A549 (cell line): ENCODE results near the gene IRAK3. TPM values are rescaled to one million over a fixed set of nuclear protein-coding genes. Genes with fewer than 3 reads are reported as not detected.

Source experiments
- ATAC-seq, 2 experiments: fragments of 200-7000 bp in 1 of 2; fragments of >200 bp in 1 of 2; cut with Nextera tagmentation in 1 of 2; cut with Tn5 transposase in 1 of 2; 3 replicates each; pipeline versions ENCODE4 v1.8.0 to v1.9.1; 2018 to 2020; ENCODE audit warnings: mild to moderate bottlenecking in 1 of 2, moderate library complexity in 1 of 2
- CTCF ChIA-PET: fragments of 300-600 bp; sonication (Branson Sonifier 250); formaldehyde crosslinking; extraction: SDS; loops from one replicate; lab custom pipeline; 2021; ENCODE audit warnings: antibody characterized with exemption, inconsistent platforms; lab: Yijun Ruan, JAX
- POLR2A ChIA-PET: fragments of 350-600 bp; formaldehyde crosslinking; extraction: SDS; loops from one replicate; lab custom pipeline; 2021; ENCODE audit warnings: antibody characterized with exemption, inconsistent platforms; lab: Yijun Ruan, JAX
- DNase-seq, 2 experiments: peaks; one replicate each; pipeline versions ENCODE4 v3.0.0 to v3.0.0-alpha.2; 2011 to 2016; ENCODE audit warnings: low read depth in 1 of 2, low spot score in 1 of 2
- FAIRE-seq: peaks from 2 replicates; lab custom pipeline; 2011; peaks lifted over from hg19 to GRCh38; lab: Jason Lieb, UNC
- H3K27ac ChIP-seq, 2 experiments: fragments of >200 bp; sonication (Bioruptor Twin); formaldehyde crosslinking; 3 replicates each; pipeline ENCODE4 v1.5.1; 2016 to 2017
- H3K4me1 ChIP-seq: fragments of >200 bp; sonication (Bioruptor Twin); formaldehyde crosslinking; 3 replicates; pipeline ENCODE4 v1.6.1; 2016
- H3K4me2 ChIP-seq: fragments of >200 bp; sonication (Bioruptor Twin); formaldehyde crosslinking; 3 replicates; pipeline ENCODE4 v1.6.1; 2016
- H3K4me3 ChIP-seq: fragments of >200 bp; sonication (Bioruptor Twin); formaldehyde crosslinking; 3 replicates; pipeline ENCODE4 v1.5.1; 2016
- H3K9me3 ChIP-seq: fragments of >200 bp; sonication (Bioruptor Twin); formaldehyde crosslinking; 3 replicates; pipeline ENCODE4 v1.6.1; 2016
- CBX2 ChIP-seq: fragments of 200-600 bp; sonication (generic); IDR thresholded peaks from 2 replicates; pipeline ENCODE4 v1.6.1; 2016; ENCODE audit warnings: low read depth, mild to moderate bottlenecking, borderline replicate concordance
- CBX8 ChIP-seq: fragments of 200-600 bp; sonication (generic); IDR thresholded peaks from 2 replicates; pipeline ENCODE4 v1.6.1; 2016
- E2F6 ChIP-seq: IDR thresholded peaks from 2 replicates; pipeline ENCODE4 v1.6.1; 2012; ENCODE audit warnings: low read depth, borderline replicate concordance
- GATA3 ChIP-seq: IDR thresholded peaks from 2 replicates; pipeline ENCODE4 v1.6.1; 2012; ENCODE audit warnings: borderline replicate concordance
- HEYL ChIP-seq: fragments of 250-450 bp; sonication (Bioruptor Pico); IDR thresholded peaks from 2 replicates; pipeline ENCODE4 v1.8.0; 2021; ENCODE audit warnings: mild to moderate bottlenecking, moderate library complexity
- KDM5A ChIP-seq: fragments of 200-600 bp; sonication (generic); IDR thresholded peaks from 2 replicates; pipeline ENCODE4 v1.6.1; 2016; ENCODE audit warnings: antibody characterized with exemption, mild to moderate bottlenecking
- MAX ChIP-seq: IDR thresholded peaks from 2 replicates; pipeline ENCODE4 v1.6.1; 2012
- MAZ ChIP-seq: fragments of 150-350 bp; IDR thresholded peaks from 2 replicates; pipeline ENCODE4 v1.6.1; 2014; ENCODE audit warnings: antibody characterized with exemption, low read depth, low read length, borderline replicate concordance
- POLR2AphosphoS2 ChIP-seq: conservative IDR thresholded peaks from 2 replicates; pipeline ENCODE4 v1.6.1; 2012; ENCODE audit warnings: low read length, improper control_type of control experiment, inconsistent platforms
- RAD21 ChIP-seq, 2 experiments: fragments of >200 bp in 1 of 2; sonication (Bioruptor Twin) in 1 of 2; formaldehyde crosslinking in 1 of 2; IDR thresholded peaks in 1 of 2; conservative IDR thresholded peaks in 1 of 2; 2 replicates in 1 of 2; 3 replicates in 1 of 2; pipeline ENCODE4 v1.6.1; 2012 to 2018; ENCODE audit warnings: inconsistent platforms in 1 of 2
- RARB ChIP-seq: fragments of 250-450 bp; sonication (Bioruptor Pico); IDR thresholded peaks from 2 replicates; pipeline ENCODE4 v1.8.0; 2021; ENCODE audit warnings: mild to moderate bottlenecking, moderate library complexity
- REST ChIP-seq: fragments of 200-600 bp; sonication (generic); IDR thresholded peaks from 2 replicates; pipeline ENCODE4 v1.6.1; 2016; ENCODE audit warnings: antibody characterized with exemption, mild to moderate bottlenecking, moderate library complexity
- RFX5 ChIP-seq: fragments of 450-650 bp; IDR thresholded peaks from 2 replicates; pipeline ENCODE4 v1.7.1; 2014; ENCODE audit warnings: antibody characterized with exemption, mild to moderate bottlenecking, moderate library complexity
- SMC3 ChIP-seq: fragments of >200 bp; sonication (Bioruptor Twin); formaldehyde crosslinking; IDR thresholded peaks from 3 replicates; pipeline ENCODE4 v1.6.1; 2018; ENCODE audit warnings: inconsistent platforms
- TFCP2L1 ChIP-seq: fragments of 250-450 bp; sonication (Bioruptor Pico); IDR thresholded peaks from 2 replicates; pipeline ENCODE4 v1.5.0; 2021; ENCODE audit warnings: mild to moderate bottlenecking
- TP53 ChIP-seq: fragments of 250-450 bp; sonication (Bioruptor Pico); IDR thresholded peaks from 2 replicates; pipeline ENCODE4 v1.5.0; 2021; ENCODE audit warnings: mild to moderate bottlenecking, moderate library complexity
- ZC3H11A ChIP-seq: fragments of 450-650 bp; IDR thresholded peaks from 2 replicates; pipeline ENCODE4 v1.6.1; 2014; ENCODE audit warnings: antibody characterized with exemption, mild to moderate bottlenecking
- ZSCAN20 ChIP-seq: fragments of 250-450 bp; sonication (Bioruptor Pico); IDR thresholded peaks from 2 replicates; pipeline ENCODE4 v1.8.0; 2022; ENCODE audit warnings: mild to moderate bottlenecking, moderate library complexity
- WGBS: methylation state at CpG from one replicate; pipeline ENCODE4 v1.1.6; 2017; ENCODE audit errors: missing lambda C conversion rate; 5-methylcytosine and 5-hydroxymethylcytosine counted together
- polyA plus RNA-seq, 4 experiments: library from polyadenylated mRNA; depleted of rRNA in 3 of 4; stranded (reverse); fragments of >200 nt; fragmentation: RNase III in 1 of 4; extraction: RNeasy Plus Mini Kit Qiagen cat#74134 plus additional on column Dnase treatment in 1 of 4; gene quantifications; 2 replicates in 3 of 4; 3 replicates in 1 of 4; pipeline ENCODE4 v1.2.3, GENCODE V29; 2011 to 2017

The IRAK3 gene
- polyA plus RNA-seq, 2 of the 4 experiments (the other 2 are of a cell fraction) = 0.06 to 0.25 TPM

- Histone ChIP-seq H3K4me3 (no peak overlapping the region), H3K4me1 (no peaks in the 10 kb centered on the region), H3K27ac (no peak overlapping the region), H3K9me3 (no peaks in the 10 kb centered on the region), H3K4me2 (no peak overlapping the region)
- ChIA-PET CTCF (no interaction called here), POLR2A (no interaction called here)
- no peak for FAIRE-seq
- TF ChIP-seq CBX2 (no peak), SMC3 (no peak), E2F6 (no peak), RARB (no peak), CBX8 (no peak), TFCP2L1 (CRISPR knock-in tag) (no peak), RAD21 (conservative IDR thresholded peaks at IDR 0.05 in 1 of 2, IDR thresholded peaks at IDR 0.05 in 1 of 2) (no peak), ZC3H11A (no peak), REST (no peak)
- DNase-seq = no peak
- ATAC-seq = no peak
These were observed 66.7 kb downstream of the IRAK3 start for GRCh38 chr12:66255737-66256136.

GRCh38 chr12:66258011-66258410, 69.0 kb downstream of the IRAK3 start:
- 33% methylated on average over 3 of the region's 3 CpGs for WGBS
- Histone ChIP-seq H3K4me1 (no peaks in the 10 kb centered on the region), H3K4me3 (no peak overlapping the region), H3K27ac (no peak overlapping the region), H3K9me3 (no peaks in the 10 kb centered on the region), H3K4me2 (no peak overlapping the region)
- ChIA-PET CTCF (no interaction called here), POLR2A (no interaction called here)
- ATAC-seq (no peak), DNase-seq (no peak), FAIRE-seq (no peak)
- TF ChIP-seq POLR2AphosphoS2 = no peak
- TF ChIP-seq GATA3 = no peak
- no peak for TF ChIP-seq RFX5
- no peak for TF ChIP-seq TP53 (CRISPR knock-in tag)
- no peak for TF ChIP-seq MAZ
- no peak for TF ChIP-seq ZSCAN20
- no peak for TF ChIP-seq HEYL (CRISPR knock-in tag)
- TF ChIP-seq TFCP2L1 (CRISPR knock-in tag) = no peak
- no peak for TF ChIP-seq MAX
- TF ChIP-seq CBX2 = no peak

- FAIRE-seq = no peak
- POLR2A ChIA-PET = no interaction called here
- Histone ChIP-seq H3K4me1 (no peaks in the 10 kb centered on the region), H3K4me2 (no peak overlapping the region), H3K4me3 (no peak overlapping the region), H3K9me3 (no peaks in the 10 kb centered on the region), H3K27ac (no peak overlapping the region)
- DNase-seq = no peak
- ATAC-seq = no peak
- no peak for TF ChIP-seq GATA3
- TF ChIP-seq CBX2 = no peak
- TF ChIP-seq KDM5A = no peak
- CTCF ChIA-PET = no interaction called here
These were observed 73.7 kb downstream of the IRAK3 start for GRCh38 chr12:66262737-66263136.
